Activated naive CD8-positive, alpha-beta T cell treated with anti-CD3 and anti-CD28 coated beads, Interleukin-2, amount 50 U/mL, for 24 hours (primary cell): ENCODE measurements around the gene SYNDIG1L.

ENCODE experiments used
- ATAC-seq: fragments of 150-1000 bp; cut with Tn5 transposase; one replicate; pipeline ENCODE4 v1.10.0; 2021
- DNase-seq: peaks from one replicate; pipeline ENCODE4 v3.0.0; 2021
- H3K27ac Mint-ChIP-seq: one replicate; pipeline ENCODE4 v1.8.0; 2021; ENCODE audit warnings: mild to moderate bottlenecking, mixed read lengths
- H3K27me3 Mint-ChIP-seq: one replicate; pipeline ENCODE4 v1.8.0; 2021; ENCODE audit warnings: mixed read lengths
- H3K36me3 Mint-ChIP-seq: one replicate; pipeline ENCODE4 v1.8.0; 2021; ENCODE audit warnings: low read depth, mixed read lengths
- H3K4me1 Mint-ChIP-seq: one replicate; pipeline ENCODE4 v1.8.0; 2021; ENCODE audit warnings: mixed read lengths
- H3K4me3 Mint-ChIP-seq: one replicate; pipeline ENCODE4 v1.8.0; 2021; ENCODE audit warnings: mild to moderate bottlenecking, moderate library complexity, mixed read lengths
- H3K9me3 Mint-ChIP-seq: one replicate; pipeline ENCODE4 v1.8.0; 2021; ENCODE audit warnings: mixed read lengths

SYNDIG1L gene

DNA sequence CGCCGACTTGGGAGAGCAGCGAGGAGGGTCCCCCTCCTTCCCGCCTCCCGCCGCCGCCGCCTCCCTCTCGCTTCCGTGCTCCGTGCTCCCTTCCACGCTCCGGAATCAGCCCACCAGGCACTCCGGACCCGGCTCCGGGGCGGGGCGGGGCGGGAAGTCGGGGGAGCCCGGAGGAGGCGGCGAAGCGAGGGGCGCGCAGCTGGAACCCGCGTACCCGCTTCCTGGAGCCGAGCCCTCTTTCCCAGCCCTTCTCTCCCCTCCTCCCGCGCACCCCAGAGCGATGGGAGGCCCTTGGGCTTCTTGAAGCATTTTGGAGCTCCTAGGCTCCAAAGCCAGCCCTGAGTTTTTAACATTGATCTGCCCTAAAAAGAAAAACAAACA, at the start of gene SYNDIG1L:
SYNDIG1L (minus strand) TSS at position 9 of the 381 bp plus-strand sequence. CDS start 16,466 bp downstream, outside the sequence.
- Mint-ChIP-seq H3K9me3 (no peaks in the 10 kb centered on the region), H3K36me3 (no peaks in the 10 kb centered on the region), H3K27me3 (peaks cover 53% of the 10 kb centered on the region), H3K4me1 (peaks cover 2% of the 10 kb centered on the region), H3K4me3 (peak within 1 kb of the TSS; percentile 18), H3K27ac (no peak within 1 kb of the TSS)
- no peak for ATAC-seq
- no peak for DNase-seq

DNA sequence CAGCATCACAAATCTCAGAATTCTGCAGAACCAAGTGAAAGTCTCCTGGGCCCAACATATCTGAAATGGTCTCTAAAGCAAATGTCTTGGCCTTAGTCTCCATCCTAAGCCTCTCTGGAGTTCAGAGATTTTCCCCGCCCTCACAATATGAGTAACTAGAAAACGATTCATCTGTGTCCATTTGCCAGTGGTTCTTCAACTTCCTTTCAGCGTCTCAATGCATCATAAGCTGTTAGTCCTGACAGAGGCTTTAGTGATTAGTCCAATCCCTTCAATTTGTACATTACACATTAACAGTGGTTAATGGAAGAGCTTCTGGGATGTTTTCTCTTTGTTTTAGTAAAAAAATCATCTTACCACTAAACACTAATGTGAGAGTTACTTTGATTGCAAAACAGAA, 49.7 kb upstream of the SYNDIG1L start:
- Mint-ChIP-seq H3K27ac (no peak overlapping the region), H3K36me3 (peaks cover 6% of the 10 kb centered on the region), H3K27me3 (no peaks in the 10 kb centered on the region), H3K4me3 (no peak overlapping the region), H3K9me3 (no peaks in the 10 kb centered on the region), H3K4me1 (no peaks in the 10 kb centered on the region)
- ATAC-seq, result peak; percentile 28
- DNase-seq, result no peak

DNA sequence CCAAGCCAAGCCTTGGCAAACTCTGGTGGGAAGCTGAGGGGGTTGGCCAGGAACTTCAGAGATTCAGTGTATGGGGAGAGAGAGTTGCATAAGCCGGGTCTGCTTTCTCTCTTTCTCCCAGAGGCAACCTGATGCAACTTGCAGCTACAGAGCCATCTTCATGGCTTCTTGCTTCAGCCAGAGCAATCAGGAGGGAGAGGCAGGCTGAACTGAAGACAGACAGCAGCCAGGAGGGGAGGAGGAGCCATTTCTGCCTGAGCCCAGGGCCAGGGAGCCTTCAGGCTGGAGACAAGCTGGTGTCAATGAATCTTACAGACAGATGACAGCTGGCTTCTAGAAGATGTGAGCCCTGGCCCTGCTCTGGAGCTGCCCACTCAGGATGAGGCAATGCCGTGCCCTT, 48.4 kb upstream of the SYNDIG1L start:
- DNase-seq, result no peak
- no peaks in the 10 kb centered on the region for H3K27me3 Mint-ChIP-seq
- no peaks in the 10 kb centered on the region for H3K9me3 Mint-ChIP-seq
- H3K4me3 Mint-ChIP-seq, result no peak overlapping the region
- H3K27ac Mint-ChIP-seq, result no peak overlapping the region
- H3K4me1 Mint-ChIP-seq, result no peaks in the 10 kb centered on the region
- H3K36me3 Mint-ChIP-seq, result peaks cover 6% of the 10 kb centered on the region
- ATAC-seq, result no peak

DNA sequence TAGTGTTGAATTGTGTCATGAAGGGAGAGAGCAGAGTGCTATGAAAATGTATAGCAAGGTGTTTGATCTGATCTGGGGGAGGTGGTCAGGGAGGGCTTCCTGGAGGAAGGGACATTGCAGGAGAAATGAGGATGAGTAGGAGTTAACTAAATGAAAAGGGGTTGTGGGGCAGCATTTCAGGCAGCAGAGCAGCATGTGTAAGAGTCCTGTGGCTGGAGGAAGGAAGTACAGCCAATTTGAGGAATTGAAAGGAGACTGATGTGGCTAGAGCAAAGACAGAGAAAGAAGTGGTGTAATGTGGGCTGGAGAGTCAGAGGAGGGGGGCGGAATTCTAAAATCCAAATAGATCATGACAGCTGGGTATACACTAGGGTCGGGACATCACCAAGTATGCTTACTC, 46.6 kb upstream of the SYNDIG1L start:
- DNase-seq (no peak), ATAC-seq (no peak)
- Mint-ChIP-seq H3K4me3 (no peak overlapping the region), H3K36me3 (peaks cover 6% of the 10 kb centered on the region), H3K27me3 (no peaks in the 10 kb centered on the region), H3K4me1 (no peaks in the 10 kb centered on the region), H3K27ac (no peak overlapping the region), H3K9me3 (no peaks in the 10 kb centered on the region)

DNA sequence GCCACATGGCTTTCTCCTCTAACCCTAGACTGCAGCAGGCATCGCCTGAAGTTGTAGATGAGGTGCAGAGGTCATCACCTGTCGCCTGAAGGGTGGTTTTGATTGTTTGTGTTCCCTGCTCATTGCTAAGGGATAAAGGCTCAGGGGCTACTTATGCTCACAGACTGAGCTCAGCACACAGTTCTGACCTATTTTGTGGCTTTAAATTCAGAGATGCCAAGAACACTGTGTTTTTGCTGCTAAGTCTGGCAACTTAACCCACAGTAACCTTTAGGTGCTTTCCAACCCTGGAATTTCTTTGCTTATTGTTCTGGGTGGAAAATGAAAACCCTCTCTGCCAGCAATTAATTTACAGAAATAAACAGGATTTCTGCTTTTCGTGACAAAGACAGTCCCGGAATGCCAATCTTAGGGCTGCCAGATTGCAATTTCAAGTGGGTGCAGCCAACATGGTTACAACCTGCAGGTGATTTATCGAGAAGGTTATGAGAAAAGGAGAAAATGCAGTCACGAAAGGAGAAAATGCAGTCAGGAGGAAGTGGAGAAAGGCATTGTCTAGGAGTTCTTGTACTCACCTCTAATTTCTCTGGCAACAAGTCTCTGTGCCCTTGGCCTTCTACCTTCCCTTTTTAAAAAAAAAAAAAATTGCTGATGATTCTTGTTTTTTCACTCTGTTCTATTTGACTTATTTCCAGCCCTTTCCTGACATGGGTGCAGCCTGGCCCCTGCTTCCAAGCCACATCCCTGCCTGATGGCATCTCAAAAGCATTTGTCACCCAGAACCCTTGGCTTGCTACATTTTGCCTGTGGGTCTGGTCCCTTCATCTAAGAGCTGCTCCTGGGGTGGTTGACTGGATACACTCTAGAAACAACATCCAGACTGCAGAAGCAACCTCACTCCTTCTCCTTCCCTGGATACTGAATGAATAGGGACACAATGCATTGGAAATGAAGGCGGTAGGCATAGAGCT, 43.8 kb upstream of the SYNDIG1L start:
- Mint-ChIP-seq H3K4me1 (no peaks in the 10 kb centered on the region), H3K4me3 (no peak overlapping the region), H3K27ac (no peak overlapping the region), H3K9me3 (no peaks in the 10 kb centered on the region), H3K27me3 (peaks cover 2% of the 10 kb centered on the region), H3K36me3 (peaks cover 6% of the 10 kb centered on the region)
- ATAC-seq (no peak), DNase-seq (no peak)

DNA sequence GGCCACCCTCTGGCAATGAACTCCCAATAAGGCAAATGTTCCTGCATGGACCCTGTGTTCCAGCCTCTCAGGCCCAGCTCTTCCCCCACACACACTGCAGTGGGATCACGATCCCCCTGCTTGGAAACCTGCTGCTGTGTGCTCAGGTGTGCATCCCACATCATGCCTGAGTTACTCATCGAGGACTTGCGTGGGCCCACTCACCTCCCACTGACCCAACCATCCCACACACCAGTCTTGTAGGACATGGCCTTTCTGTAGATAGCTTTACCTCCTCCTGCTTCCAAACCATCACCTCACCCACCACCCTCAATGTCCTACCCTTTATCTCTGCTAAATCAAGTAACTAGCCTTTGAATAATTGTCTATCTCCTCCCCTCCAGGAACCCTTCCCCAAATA, 42.5 kb upstream of the SYNDIG1L start:
- H3K9me3 Mint-ChIP-seq, result no peaks in the 10 kb centered on the region
- DNase-seq (no peak), ATAC-seq (no peak)
- no peak overlapping the region for H3K27ac Mint-ChIP-seq
- no peak overlapping the region for H3K4me3 Mint-ChIP-seq
- no peaks in the 10 kb centered on the region for H3K4me1 Mint-ChIP-seq
- peaks cover 4% of the 10 kb centered on the region for H3K36me3 Mint-ChIP-seq
- H3K27me3 Mint-ChIP-seq, result peaks cover 2% of the 10 kb centered on the region

DNA sequence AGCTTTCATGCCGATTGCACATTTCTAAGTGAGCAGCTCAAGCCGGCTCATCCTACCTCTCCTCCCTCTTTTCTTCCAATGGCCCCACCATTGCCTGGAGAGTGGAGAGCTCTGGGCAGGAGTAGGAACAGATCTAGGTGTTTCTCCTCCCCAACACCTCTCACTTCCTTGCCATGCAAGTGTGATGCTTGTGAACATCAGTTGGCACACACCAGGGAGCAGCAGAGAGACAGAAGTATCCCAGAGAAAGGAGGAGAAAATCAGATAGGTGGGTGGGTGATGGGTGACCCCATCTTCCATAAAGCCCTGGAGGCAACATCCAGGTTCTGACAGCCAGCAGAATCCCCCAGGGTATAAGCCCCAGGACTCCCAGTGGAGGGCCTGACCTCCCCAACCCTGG, 39.3 kb upstream of the SYNDIG1L start:
- H3K27me3 Mint-ChIP-seq, result peaks cover 10% of the 10 kb centered on the region
- no peaks in the 10 kb centered on the region for H3K36me3 Mint-ChIP-seq
- DNase-seq, result no peak
- H3K4me1 Mint-ChIP-seq, result no peaks in the 10 kb centered on the region
- H3K9me3 Mint-ChIP-seq, result no peaks in the 10 kb centered on the region
- H3K4me3 Mint-ChIP-seq, result no peak overlapping the region
- no peak overlapping the region for H3K27ac Mint-ChIP-seq
- ATAC-seq, result no peak

DNA sequence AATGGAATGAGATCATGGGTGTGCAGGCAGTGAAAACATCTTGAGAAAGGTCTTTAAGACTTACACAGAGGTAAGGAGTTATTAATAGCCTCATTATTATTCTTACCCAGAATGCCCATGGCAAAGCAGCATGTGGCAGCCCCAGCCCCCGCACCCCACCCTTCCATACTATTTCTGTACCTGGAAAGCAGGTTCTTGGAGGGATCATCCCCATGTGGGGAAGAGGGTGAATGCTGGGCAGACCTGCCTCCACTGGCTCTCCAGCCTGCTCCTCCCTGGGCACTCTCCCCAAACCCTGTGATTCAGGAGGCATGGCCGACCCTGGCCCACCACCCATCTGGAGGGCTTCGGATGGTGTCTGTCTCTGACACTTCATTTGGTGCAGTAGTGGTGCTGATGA, 38.8 kb upstream of the SYNDIG1L start:
- DNase-seq, result no peak
- Mint-ChIP-seq H3K9me3 (no peaks in the 10 kb centered on the region), H3K27ac (no peak overlapping the region), H3K4me3 (no peak overlapping the region), H3K4me1 (no peaks in the 10 kb centered on the region), H3K27me3 (peaks cover 10% of the 10 kb centered on the region), H3K36me3 (no peaks in the 10 kb centered on the region)
- ATAC-seq, result no peak

DNA sequence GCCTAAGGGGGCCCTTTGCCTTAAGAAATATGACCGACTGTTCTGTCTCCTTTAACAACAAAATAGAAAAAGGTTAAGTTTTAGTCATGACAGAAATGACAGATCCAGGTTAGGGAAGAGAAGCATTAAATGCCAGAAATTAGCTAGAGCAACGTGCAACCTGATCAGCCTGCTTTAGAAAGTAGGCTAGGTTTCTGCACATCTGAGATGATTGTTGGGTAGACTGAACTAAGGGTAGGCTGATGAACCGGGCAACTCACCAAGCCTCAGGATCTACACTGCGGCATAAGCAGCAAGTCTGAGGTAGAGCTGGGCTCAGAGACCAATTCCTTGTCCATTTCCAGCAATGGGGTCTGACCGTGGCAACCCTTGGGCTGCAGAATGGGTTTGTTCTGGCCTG, 37.7 kb upstream of the SYNDIG1L start:
- no peak overlapping the region for H3K27ac Mint-ChIP-seq
- H3K27me3 Mint-ChIP-seq, result peaks cover 10% of the 10 kb centered on the region
- no peaks in the 10 kb centered on the region for H3K36me3 Mint-ChIP-seq
- H3K4me1 Mint-ChIP-seq, result no peaks in the 10 kb centered on the region
- DNase-seq (no peak), ATAC-seq (no peak)
- H3K9me3 Mint-ChIP-seq, result no peaks in the 10 kb centered on the region
- no peak overlapping the region for H3K4me3 Mint-ChIP-seq

DNA sequence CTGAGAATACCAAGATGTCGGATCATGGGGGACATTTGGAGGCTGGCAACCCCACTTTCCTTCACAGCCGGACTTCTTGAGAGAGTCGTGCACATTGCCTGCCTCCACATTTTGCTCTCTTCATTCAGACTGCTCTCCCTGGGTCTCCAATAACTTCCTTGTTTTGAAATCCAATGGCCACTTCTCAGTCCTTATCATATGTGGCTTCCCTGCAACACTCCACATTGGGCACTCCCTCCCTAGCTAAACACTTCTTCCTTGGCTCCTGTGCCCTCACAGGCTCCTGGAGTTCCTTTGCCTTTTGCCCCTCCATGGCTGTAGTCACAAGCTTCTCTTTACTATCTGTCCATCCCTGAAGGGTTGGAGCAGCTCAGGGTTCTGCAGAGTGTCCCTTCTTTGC, 37.0 kb upstream of the SYNDIG1L start:
- Mint-ChIP-seq H3K4me3 (no peak overlapping the region), H3K9me3 (no peaks in the 10 kb centered on the region), H3K27ac (no peak overlapping the region), H3K27me3 (peaks cover 10% of the 10 kb centered on the region), H3K36me3 (no peaks in the 10 kb centered on the region), H3K4me1 (no peaks in the 10 kb centered on the region)
- no peak for ATAC-seq
- no peak for DNase-seq

DNA sequence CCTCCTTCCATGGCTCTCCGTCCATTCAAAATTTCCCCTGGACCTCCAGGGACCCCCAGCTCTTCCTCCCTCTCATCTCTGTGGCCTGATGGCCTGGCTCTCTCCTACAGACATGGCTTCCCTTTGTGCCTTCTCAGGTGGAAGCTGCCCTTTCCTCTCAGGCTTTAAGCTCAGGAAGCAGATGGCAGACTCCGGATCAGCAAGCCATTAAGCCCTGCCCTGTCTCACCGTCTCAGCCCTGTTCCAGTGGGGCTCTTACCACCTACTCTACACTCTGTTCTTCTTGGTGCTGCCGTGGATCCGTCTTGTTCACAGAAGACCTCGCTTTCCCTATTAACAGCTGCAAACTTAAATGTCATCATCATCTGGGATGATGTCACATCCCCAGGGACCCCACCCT, 34.0 kb upstream of the SYNDIG1L start:
- no peak for DNase-seq
- H3K27ac Mint-ChIP-seq, result no peak overlapping the region
- no peak for ATAC-seq
- H3K9me3 Mint-ChIP-seq, result no peaks in the 10 kb centered on the region
- no peak overlapping the region for H3K4me3 Mint-ChIP-seq
- H3K27me3 Mint-ChIP-seq, result peaks cover 10% of the 10 kb centered on the region
- no peaks in the 10 kb centered on the region for H3K4me1 Mint-ChIP-seq
- H3K36me3 Mint-ChIP-seq, result no peaks in the 10 kb centered on the region

DNA sequence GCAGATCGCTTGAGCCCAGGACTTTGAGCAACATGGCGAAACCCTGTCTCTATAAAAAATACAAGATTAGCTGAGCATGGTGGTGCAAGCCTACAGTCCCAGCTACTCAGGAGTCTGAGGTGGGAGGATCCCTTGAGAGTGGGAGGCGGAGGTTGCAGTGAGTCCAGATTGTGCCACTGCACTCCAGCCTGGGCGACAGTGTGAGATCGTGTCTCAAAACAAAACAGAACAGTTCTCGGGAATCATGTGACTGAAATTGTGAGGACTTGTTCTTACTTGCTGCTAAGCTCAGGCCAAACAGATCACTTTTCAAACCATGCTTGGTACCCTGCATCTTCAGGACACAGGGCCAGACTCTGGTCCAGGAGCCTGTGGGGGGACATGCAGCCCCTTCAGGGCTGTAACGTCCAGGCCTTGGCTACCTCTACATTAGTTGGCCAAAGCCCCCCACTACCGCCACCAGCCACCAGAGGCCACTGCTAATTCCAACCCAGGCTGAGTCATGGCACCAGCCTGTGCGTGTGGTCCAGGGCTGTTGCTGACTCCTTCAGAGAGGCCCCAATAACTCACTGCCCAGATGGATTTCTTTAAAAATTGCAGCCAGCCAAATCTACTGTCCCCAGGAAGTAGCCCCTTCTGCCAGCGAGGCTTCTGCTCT, 33.4 kb upstream of the SYNDIG1L start:
- Mint-ChIP-seq H3K4me3 (no peak overlapping the region), H3K27ac (no peak overlapping the region)

DNA sequence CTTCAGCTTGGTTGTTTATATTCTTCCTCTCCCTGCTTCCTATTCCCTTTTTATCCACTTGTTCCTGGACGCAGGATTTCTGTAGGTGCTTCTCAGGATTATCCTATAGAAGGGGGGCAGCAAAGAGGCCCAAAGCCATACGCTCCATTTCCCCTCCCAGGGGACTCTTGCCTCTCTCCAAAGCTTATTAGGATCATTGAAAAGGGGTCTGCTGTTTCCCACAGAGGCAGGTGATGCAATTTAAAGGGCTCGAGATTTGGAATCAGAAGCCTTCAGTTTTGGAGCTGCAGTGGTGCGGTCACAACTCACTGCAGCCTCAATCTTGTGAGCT, 31.5 kb upstream of the SYNDIG1L start:
- no peak for DNase-seq
- H3K4me1 Mint-ChIP-seq, result no peaks in the 10 kb centered on the region
- H3K27me3 Mint-ChIP-seq, result peaks cover 12% of the 10 kb centered on the region
- no peak overlapping the region for H3K4me3 Mint-ChIP-seq
- peaks cover 2% of the 10 kb centered on the region for H3K9me3 Mint-ChIP-seq
- H3K27ac Mint-ChIP-seq, result no peak overlapping the region
- ATAC-seq, result no peak
- H3K36me3 Mint-ChIP-seq, result no peaks in the 10 kb centered on the region

More for the DNA sequence above, 33.4 kb upstream of the SYNDIG1L start:
- Mint-ChIP-seq H3K27me3 (peaks cover 10% of the 10 kb centered on the region), H3K9me3 (no peaks in the 10 kb centered on the region), H3K36me3 (no peaks in the 10 kb centered on the region), H3K4me1 (no peaks in the 10 kb centered on the region)
- ATAC-seq, result peak; percentile 78
- peak; percentile 43 for DNase-seq

DNA sequence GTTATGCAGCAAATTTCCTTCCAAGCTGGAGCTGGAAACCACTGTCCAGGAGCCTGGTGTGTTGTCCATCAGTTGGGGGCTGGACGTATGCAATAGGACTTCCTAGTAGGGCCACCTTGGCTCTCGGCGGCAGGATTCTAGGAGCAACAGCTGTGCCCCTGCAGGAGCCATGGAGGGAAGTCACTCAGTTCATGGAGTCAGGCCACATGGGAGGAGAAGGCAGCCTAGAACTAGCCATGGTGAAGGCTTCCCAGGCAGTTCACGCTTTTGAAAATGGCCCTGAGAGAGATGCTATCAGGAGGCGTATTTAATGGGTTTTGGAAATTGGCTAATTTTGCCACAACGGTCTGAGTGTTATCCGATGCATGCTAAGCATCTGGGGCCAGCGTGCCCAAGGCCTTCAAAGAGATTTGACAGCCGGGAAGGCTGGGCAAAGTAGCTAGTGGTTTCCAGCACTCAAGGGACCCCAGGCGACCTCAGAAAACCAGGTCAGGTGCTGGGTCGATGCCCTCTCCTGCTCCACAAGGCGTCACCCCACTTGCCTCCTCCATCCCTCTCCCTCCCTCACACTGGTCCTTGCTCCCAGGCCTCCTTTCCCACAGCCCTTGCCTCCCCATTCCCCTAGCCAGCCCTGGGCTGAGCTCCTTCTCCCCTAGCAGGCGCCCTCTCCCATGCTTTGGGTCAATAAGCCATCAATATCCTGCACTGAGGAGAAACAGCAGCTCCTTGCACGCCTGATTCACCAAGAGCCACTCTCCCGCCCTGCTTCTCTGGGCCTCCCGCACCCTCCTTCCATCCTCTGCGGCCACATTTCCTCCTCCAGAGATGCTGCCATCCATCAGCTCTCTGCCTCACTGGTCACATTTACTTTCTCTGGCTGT, 30.9 kb upstream of the SYNDIG1L start:
- Mint-ChIP-seq H3K9me3 (peaks cover 5% of the 10 kb centered on the region), H3K4me1 (no peaks in the 10 kb centered on the region), H3K27ac (no peak overlapping the region), H3K4me3 (no peak overlapping the region), H3K27me3 (peaks cover 12% of the 10 kb centered on the region), H3K36me3 (no peaks in the 10 kb centered on the region)
- no peak for ATAC-seq
- no peak for DNase-seq
